SH-SY5Y (cell line): ENCODE measurements around the gene SNX12.

Source experiments
- GATA2 ChIP-seq: IDR thresholded peaks from 2 replicates; pipeline ENCODE4 v1.6.1; 2011; ENCODE audit warnings: mild to moderate bottlenecking, low read depth, low read length
- GATA3 ChIP-seq: IDR thresholded peaks from 2 replicates; pipeline ENCODE4 v1.6.1; 2011; ENCODE audit warnings: low read depth, mild to moderate bottlenecking, low read length, moderate library complexity

SNX12 gene

DNA sequence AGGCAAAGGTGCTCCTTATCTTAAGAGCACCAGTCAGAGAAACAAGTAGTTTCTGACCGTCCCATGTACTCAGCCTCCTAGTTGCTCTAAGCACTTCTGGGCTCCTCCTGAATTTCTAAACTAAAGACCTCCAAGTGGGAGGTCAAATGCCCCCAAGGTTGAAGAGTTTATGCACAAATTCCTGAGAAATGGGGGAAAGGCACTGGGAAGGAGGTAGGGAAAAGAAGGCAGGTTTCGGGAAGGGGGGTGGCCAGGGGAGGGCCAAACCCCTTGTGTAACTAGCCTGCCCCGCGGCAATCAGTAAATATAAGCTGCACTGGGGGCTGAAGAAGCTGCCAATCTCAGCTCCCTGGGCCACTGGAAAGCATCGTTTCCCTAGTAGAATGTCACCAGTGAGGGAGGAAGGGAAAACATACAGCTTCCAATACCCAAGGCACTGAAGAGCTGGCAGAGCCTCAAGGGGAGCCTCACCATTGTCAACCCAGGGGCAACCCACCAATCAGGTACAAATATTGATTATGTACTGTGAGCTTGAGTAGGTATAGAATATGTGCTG is 30.9 kb upstream of the SNX12 start:
- TF ChIP-seq GATA2 (no peak), GATA3 (no peak)

DNA sequence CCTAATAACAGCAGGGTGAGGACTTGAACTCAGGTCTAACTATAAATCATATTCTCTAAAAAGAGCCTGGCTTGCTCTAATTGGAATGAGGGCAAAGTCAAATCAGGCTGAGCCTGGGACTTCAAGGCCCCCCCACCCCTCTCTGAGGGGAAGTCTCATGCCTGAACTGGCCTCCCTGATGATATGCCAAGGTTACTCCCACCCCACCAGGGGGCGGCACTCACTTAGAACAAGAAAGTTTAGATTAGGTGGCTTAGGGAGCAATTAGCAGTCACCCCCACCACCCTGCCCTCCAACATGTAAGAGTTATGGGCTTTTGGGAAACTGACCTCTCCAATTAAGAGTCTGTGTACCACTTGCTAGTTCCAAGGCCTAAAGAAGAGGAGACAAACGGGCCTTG is 30.2 kb upstream of the SNX12 start:
- TF ChIP-seq GATA3 (no peak), GATA2 (no peak)

DNA sequence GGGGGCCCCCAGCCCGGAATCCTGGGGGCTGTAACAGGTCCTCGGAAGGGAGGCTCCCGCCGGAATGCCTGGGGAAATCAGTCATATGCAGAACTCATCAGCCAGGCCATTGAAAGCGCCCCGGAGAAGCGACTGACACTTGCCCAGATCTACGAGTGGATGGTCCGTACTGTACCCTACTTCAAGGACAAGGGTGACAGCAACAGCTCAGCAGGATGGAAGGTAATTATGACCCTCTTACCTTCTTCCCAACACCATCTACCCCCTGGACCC is 28.6 kb upstream of the SNX12 start:
- no peak for TF ChIP-seq GATA2

- TF ChIP-seq GATA2 (no peak), GATA3 (no peak)
Measured at GRCh38 chrX:71095981-71096759, 28.0 kb upstream of the SNX12 start.

DNA sequence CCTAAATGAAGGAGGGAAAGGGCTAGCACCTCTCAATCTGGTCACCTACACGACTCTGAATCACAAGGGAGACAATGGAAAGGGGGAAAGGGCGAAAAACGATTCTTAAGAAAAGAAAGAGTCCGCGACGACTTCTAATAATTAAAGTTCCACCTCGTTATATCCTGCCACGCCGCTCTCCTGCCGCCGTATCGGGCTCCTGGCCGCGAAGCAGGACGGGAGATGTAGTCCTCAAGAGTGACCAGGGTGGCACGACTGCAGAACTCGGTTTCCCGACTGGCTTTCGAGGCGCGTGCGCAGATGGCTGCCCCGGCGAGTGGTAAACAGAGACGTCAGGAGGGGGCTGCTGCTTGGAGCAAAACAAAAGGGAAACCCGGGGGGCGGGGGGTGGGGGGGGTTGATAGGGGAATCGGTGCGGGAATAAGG is 27.4 kb upstream of the SNX12 start, which contains the start of gene FOXO4:
Gene FOXO4 (plus strand): TSS at position 297 of the 426 bp plus-strand sequence. CDS start 678 bp downstream, outside the sequence.
- TF ChIP-seq GATA2, result no peak
- TF ChIP-seq GATA3, result no peak

- TF ChIP-seq GATA3 (no peak), GATA2 (no peak)
Measured at GRCh38 chrX:71095033-71095432, 26.9 kb upstream of the SNX12 start.

GRCh38 chrX:71091263-71091662 is 23.1 kb upstream of the SNX12 start:
- TF ChIP-seq GATA2 (no peak), GATA3 (no peak)

- TF ChIP-seq GATA2, result no peak
- TF ChIP-seq GATA3, result no peak
Measured at GRCh38 chrX:71085900-71086299, 17.8 kb upstream of the SNX12 start.

- TF ChIP-seq GATA2 (no peak), GATA3 (no peak)
Measured at GRCh38 chrX:71082822-71083221, 14.7 kb upstream of the SNX12 start.

- no peak for TF ChIP-seq GATA2
- TF ChIP-seq GATA3, result no peak
Measured at GRCh38 chrX:71082124-71082647, 14.1 kb upstream of the SNX12 start.

- TF ChIP-seq GATA2 (no peak), GATA3 (no peak)
Measured at GRCh38 chrX:71081330-71082123, 13.4 kb upstream of the SNX12 start.

DNA sequence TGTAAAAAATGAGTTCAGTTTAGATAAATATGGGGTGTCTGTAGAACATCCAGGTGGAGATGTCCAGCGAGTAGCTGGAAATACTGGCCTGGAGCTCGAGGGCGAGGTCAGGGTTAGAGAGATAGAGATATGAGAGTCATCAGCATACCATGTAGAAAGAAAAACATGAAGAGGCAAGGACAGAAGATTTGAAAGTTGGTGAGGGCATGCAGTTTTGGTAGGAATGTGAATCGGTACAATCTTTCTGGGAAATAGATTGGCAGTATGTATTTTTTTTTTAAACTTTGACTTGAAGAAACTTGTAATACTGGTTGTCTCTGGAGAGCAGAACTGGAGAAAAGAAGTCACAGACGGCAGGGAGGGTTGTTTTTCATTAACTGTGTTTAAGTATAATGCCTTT is 2.4 kb upstream of the SNX12 start:
- TF ChIP-seq GATA3 (no peak), GATA2 (no peak)

GRCh38 chrX:71067712-71068043 is 456 bp downstream of the SNX12 start:
- TF ChIP-seq GATA2 (no peak), GATA3 (no peak)

DNA sequence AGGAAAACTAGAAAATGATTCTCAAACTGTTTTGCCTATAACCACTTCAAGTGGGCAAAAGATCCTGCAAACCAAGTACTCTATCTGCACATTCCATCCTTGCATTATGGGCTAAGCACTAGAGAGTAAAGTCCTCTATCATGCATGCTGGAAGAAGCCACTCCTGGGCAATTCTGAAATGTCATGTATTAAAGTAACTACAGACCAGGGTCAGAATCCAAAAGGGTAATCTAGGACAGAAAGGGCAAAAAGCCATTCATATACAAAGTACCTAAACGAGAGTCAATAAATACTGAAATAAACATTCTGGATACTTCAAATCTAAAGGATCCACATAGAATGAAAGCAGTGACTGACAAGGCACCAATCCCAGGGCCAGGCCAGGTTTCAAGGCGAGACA is 1.0 kb downstream of the SNX12 start:
- TF ChIP-seq GATA3 (no peak), GATA2 (no peak)

DNA sequence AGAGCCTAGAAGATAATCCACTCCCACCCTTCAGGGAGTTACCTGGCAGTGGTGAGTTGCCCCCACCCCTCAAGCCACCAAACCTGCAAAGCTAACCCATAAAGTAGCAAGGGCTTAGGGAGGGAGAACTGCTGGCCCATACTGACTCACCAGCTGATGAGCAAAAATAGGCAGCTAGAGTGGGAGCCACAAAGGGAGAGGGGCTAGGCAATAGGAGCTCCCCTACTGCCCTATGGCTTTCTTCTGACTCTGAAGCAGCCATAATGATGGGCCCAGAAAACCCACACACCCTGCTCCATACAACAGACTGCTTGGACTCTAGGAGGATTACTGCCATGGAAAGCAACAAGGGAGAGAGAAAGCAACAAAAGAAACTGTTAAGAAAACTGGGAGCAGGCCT is 8.0 kb downstream of the SNX12 start:
- no peak for TF ChIP-seq GATA3
- TF ChIP-seq GATA2, result no peak
